ENCODE results near the gene SMAD3. TPM values are rescaled to one million over a fixed set of nuclear protein-coding genes. Genes with fewer than 3 reads are reported as not detected.

SMAD3 gene
- total RNA-seq, 2 experiments from 2014 or later = 41.2 to 77.8 TPM

DNA sequence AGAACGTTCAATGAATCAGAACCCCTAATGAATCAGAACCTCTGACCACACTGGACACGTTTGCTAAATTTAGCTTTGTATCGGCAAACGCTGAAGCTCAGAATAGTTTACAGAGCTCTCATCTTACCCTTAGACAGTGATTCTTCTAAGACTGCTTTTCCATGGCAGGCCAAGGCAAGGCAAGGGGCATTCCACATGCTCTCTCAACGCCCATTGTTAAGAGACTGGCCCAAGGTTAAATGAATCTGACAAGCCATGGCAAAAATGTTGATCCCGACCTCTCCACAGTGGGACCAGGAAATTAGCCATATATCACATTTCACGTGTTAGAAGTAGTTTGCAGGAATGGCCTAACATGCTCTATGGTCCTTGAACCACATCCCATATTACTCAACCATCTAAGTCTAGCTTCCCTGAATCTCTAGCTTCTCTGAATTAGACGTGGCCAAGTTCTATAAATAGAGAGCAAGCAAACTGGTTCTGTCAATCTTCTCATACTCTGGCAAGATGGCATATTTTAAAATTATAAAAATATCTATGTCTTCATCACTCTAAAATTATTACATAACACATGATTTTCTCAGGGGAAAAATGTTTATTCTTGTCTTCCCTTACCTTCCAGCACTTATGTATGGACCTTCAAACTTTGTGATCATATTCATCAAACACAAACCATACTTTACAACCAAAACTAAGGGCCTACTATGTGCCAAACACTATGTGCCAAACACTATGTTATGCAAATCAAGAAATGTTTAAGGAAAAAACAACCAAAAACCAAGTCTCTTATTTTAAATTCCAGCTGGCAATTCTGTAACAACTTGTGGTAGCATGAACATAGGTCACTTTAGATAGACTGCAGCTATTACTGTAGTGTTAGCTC is 134.7 kb downstream of the SMAD3 start:
- no peaks in the 10 kb centered on the region for H3K79me2 ChIP-seq (ENCODE audit: insufficient read depth, low read depth, low read length)
- peaks cover 45% of the 10 kb centered on the region for H3K36me3 ChIP-seq (ENCODE audit: insufficient read depth, low read length)
- TF ChIP-seq, protein P1, sequence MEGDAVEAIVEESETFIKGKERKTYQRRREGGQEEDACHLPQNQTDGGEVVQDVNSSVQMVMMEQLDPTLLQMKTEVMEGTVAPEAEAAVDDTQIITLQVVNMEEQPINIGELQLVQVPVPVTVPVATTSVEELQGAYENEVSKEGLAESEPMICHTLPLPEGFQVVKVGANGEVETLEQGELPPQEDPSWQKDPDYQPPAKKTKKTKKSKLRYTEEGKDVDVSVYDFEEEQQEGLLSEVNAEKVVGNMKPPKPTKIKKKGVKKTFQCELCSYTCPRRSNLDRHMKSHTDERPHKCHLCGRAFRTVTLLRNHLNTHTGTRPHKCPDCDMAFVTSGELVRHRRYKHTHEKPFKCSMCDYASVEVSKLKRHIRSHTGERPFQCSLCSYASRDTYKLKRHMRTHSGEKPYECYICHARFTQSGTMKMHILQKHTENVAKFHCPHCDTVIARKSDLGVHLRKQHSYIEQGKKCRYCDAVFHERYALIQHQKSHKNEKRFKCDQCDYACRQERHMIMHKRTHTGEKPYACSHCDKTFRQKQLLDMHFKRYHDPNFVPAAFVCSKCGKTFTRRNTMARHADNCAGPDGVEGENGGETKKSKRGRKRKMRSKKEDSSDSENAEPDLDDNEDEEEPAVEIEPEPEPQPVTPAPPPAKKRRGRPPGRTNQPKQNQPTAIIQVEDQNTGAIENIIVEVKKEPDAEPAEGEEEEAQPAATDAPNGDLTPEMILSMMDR (conservative IDR thresholded peaks at IDR 0.05; ENCODE audit: low read length) = no peak
- no peak for TF ChIP-seq EZH2phosphoT487 (IDR thresholded peaks at IDR 0.05; ENCODE audit: borderline replicate concordance, low read depth, low read length)
- H3K4me2 ChIP-seq (ENCODE audit: low read length) = no peak overlapping the region
- intact Hi-C loops (cut with micrococcal nuclease; ENCODE audit: unreplicated experiment) = loop anchor here (5.0 kb wide), 1 partner anchor 253 kb away; no protein-coding TSS in a partner anchor
- no peak overlapping the region for H3K4me3 ChIP-seq (ENCODE audit: low read depth, low read length, poor library complexity, severe bottlenecking)
- H3K4me1 ChIP-seq (ENCODE audit: insufficient read depth, low read length, poor library complexity, severe bottlenecking) = peaks cover 18% of the 10 kb centered on the region
- POLR2A ChIA-PET = no interaction called here
- CTCF ChIA-PET (ENCODE audit: unreplicated experiment) = no interaction called here
- H3K9me2 ChIP-seq (ENCODE audit: insufficient read depth, low read length) = no peaks in the 10 kb centered on the region
- H2AFZ ChIP-seq (ENCODE audit: low read length) = no peak overlapping the region
- no peak overlapping the region for H3K27ac ChIP-seq (ENCODE audit: low read depth, low read length, poor library complexity, severe bottlenecking)
- no TSS peak for BruUV-seq (replicated peaks)
- no peaks in the 10 kb centered on the region for H4K20me1 ChIP-seq (ENCODE audit: insufficient read depth, low read length)
- DNase-seq (ENCODE audit: low spot score) = no peak
- no peaks in the 10 kb centered on the region for H3K9me3 ChIP-seq (ENCODE audit: low read length)

DNA sequence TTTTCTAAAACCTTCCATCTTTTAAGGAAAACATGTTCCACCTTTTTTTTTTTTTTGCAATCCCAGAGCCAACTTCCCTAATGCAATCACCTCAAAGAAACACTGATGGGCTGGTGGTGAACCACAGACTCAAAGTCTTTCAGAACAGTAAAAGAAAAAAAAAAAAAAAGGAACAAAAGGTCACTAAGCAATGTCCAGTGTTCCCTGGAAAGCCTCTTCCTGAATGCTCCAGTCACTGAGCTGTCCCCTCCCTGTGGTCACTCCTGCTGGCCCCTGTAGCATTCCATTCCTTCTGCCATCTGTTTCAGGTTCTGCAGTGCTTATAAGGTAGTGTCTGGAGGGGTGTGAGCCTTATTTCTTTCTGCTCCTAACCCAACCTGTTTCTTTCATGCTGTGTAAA is 135.7 kb downstream of the SMAD3 start:
- H3K79me2 ChIP-seq (ENCODE audit: insufficient read depth, low read depth, low read length) = no peaks in the 10 kb centered on the region
- no peak overlapping the region for H3K4me3 ChIP-seq (ENCODE audit: low read depth, low read length, poor library complexity, severe bottlenecking)
- no peaks in the 10 kb centered on the region for H3K9me3 ChIP-seq (ENCODE audit: low read length)
- H2AFZ ChIP-seq (ENCODE audit: low read length) = no peak overlapping the region
- no TSS peak for BruUV-seq (replicated peaks)
- TF ChIP-seq, protein P1 (conservative IDR thresholded peaks at IDR 0.05; ENCODE audit: low read length) = no peak
- no peak for TF ChIP-seq EZH2phosphoT487 (IDR thresholded peaks at IDR 0.05; ENCODE audit: borderline replicate concordance, low read depth, low read length)
- intact Hi-C loops (cut with micrococcal nuclease; ENCODE audit: unreplicated experiment) = no loop called here
- CTCF ChIA-PET (ENCODE audit: unreplicated experiment) = no interaction called here
- H3K27ac ChIP-seq (ENCODE audit: low read depth, low read length, poor library complexity, severe bottlenecking) = no peak overlapping the region
- H3K4me2 ChIP-seq (ENCODE audit: low read length) = no peak overlapping the region
- H4K20me1 ChIP-seq (ENCODE audit: insufficient read depth, low read length) = no peaks in the 10 kb centered on the region
- peaks cover 18% of the 10 kb centered on the region for H3K4me1 ChIP-seq (ENCODE audit: insufficient read depth, low read length, poor library complexity, severe bottlenecking)
- DNase-seq (ENCODE audit: low spot score) = no peak
- peaks cover 52% of the 10 kb centered on the region for H3K36me3 ChIP-seq (ENCODE audit: insufficient read depth, low read length)
- POLR2A ChIA-PET = interaction anchor here (0.7 kb wide), 1 partner anchor 11 kb away, joined by 3 read pairs; no protein-coding TSS in a partner anchor
- H3K9me2 ChIP-seq (ENCODE audit: insufficient read depth, low read length) = no peaks in the 10 kb centered on the region

DNA sequence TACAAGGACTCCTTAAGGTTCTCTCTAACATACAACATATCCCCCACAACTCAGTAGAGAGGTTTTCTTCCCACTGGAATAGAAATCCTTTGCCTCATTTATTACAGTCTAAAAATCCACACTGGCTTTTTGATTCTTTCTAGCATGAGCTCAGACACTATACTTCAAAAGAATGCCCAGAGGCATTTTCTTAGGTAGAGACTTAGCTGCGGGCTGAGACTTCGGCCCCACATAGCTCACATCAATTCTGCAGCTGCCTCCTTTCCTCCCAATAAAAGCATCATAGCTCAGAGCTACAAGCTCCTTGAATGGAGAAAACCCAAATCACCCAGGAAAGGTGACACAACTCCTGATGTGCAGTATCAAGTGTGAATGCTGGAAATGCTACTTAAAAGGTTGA is 136.7 kb downstream of the SMAD3 start:
- peaks cover 18% of the 10 kb centered on the region for H3K4me1 ChIP-seq (ENCODE audit: insufficient read depth, low read length, poor library complexity, severe bottlenecking)
- no peak for DNase-seq (ENCODE audit: low spot score)
- POLR2A ChIA-PET = interaction anchor here (1.0 to 1.5 kb wide), 2 partner anchors 9 to 77 kb away, joined by 3 to 4 read pairs; no protein-coding TSS in a partner anchor
- no peaks in the 10 kb centered on the region for H3K9me2 ChIP-seq (ENCODE audit: insufficient read depth, low read length)
- CTCF ChIA-PET (ENCODE audit: unreplicated experiment) = no interaction called here
- no peaks in the 10 kb centered on the region for H3K79me2 ChIP-seq (ENCODE audit: insufficient read depth, low read depth, low read length)
- peaks cover 57% of the 10 kb centered on the region for H3K36me3 ChIP-seq (ENCODE audit: insufficient read depth, low read length)
- H3K4me2 ChIP-seq (ENCODE audit: low read length) = no peak overlapping the region
- no peaks in the 10 kb centered on the region for H3K9me3 ChIP-seq (ENCODE audit: low read length)
- no peak overlapping the region for H2AFZ ChIP-seq (ENCODE audit: low read length)
- no peak for TF ChIP-seq EZH2phosphoT487 (IDR thresholded peaks at IDR 0.05; ENCODE audit: borderline replicate concordance, low read depth, low read length)
- TF ChIP-seq, protein P1 (conservative IDR thresholded peaks at IDR 0.05; ENCODE audit: low read length) = no peak
- no peak overlapping the region for H3K4me3 ChIP-seq (ENCODE audit: low read depth, low read length, poor library complexity, severe bottlenecking)
- TSS peak; percentile 71 for BruUV-seq (replicated peaks)
- intact Hi-C loops (cut with micrococcal nuclease; ENCODE audit: unreplicated experiment) = no loop called here
- H3K27ac ChIP-seq (ENCODE audit: low read depth, low read length, poor library complexity, severe bottlenecking) = no peak overlapping the region
- H4K20me1 ChIP-seq (ENCODE audit: insufficient read depth, low read length) = no peaks in the 10 kb centered on the region
